Fibroblast of villous mesenchyme (primary cell): ENCODE results near the gene LRRC14B. TPM values are rescaled to one million over a fixed set of nuclear protein-coding genes. Genes with fewer than 3 reads are reported as not detected.
"Not testable (repeated sequence)": the region's sequence is repeated elsewhere in the genome, so short reads cannot be mapped to it uniquely, and the experiment has no call there.

Experiments used
- DNase-seq: peaks from one replicate; pipeline ENCODE4 v3.0.0-alpha.2; 2010; ENCODE audit warnings: low read depth
- H3K4me3 ChIP-seq: 2 replicates; pipeline ENCODE4 v1.5.1; 2011; ENCODE audit warnings: low read depth, mild to moderate bottlenecking, low read length
- CTCF ChIP-seq: IDR thresholded peaks from 2 replicates; pipeline ENCODE4 v1.5.1; 2012; ENCODE audit warnings: low read depth, mild to moderate bottlenecking, low read length; ENCODE audit not compliant: insufficient read depth
- total RNA-seq: library from RNA; depleted of rRNA; stranded (reverse); fragments of >200 nt; gene quantifications from 2 replicates; pipeline ENCODE4 v1.2.3, GENCODE V29; 2012

Gene LRRC14B
- total RNA-seq, 1 donor = not detected

GRCh38 chr5:207599-207998 lies 16.3 kb downstream of the LRRC14B start:
- no peak for TF ChIP-seq CTCF
- DNase-seq = no peak
- no peak overlapping the region for H3K4me3 ChIP-seq

GRCh38 chr5:208449-209114 lies 17.3 kb downstream of the LRRC14B start:
- TF ChIP-seq CTCF = no peak
- DNase-seq = no peak
- no peak overlapping the region for H3K4me3 ChIP-seq

GRCh38 chr5:213803-214395 lies 22.6 kb downstream of the LRRC14B start:
- no peak for DNase-seq
- H3K4me3 ChIP-seq = no peak overlapping the region
- TF ChIP-seq CTCF = no peak

GRCh38 chr5:215256-215655 lies 24.0 kb downstream of the LRRC14B start:
- not testable (repeated sequence) for H3K4me3 ChIP-seq
- DNase-seq = peak; percentile 38

- not testable (repeated sequence) for DNase-seq
These were observed 24.8 kb downstream of the LRRC14B start for GRCh38 chr5:216076-216475.

GRCh38 chr5:217494-218456 lies 26.5 kb downstream of the LRRC14B start, which contains the start of the genes CCDC127 and SDHA:
TSS of gene CCDC127 (minus strand) at chr5:218153. CDS start at chr5:216849, 1,304 bp downstream.
TSS of gene SDHA (plus strand) at chr5:218320. CDS start at chr5:218356, 36 bp downstream.
- H3K4me3 ChIP-seq = peak within 1 kb of the TSS; percentile 92
- peak; percentile 27 for TF ChIP-seq CTCF
- DNase-seq = peak; percentile 91

More at GRCh38 chr5:216076-216475, 24.8 kb downstream of the LRRC14B start:
- H3K4me3 ChIP-seq = not testable (repeated sequence)

- peak overlapping the region; percentile 92 for H3K4me3 ChIP-seq
- DNase-seq = peak; percentile 27
- no peak for TF ChIP-seq CTCF
These were observed 27.4 kb downstream of the LRRC14B start for GRCh38 chr5:218457-219291.
